SKM-1 treated with dmso at 0.1 percent for 144 hours (cell line): ENCODE measurements around the gene CCDC150.
"Not testable (repeated sequence)": the region's sequence is repeated elsewhere in the genome, so short reads cannot be mapped to it uniquely, and the experiment has no call there.

Experiments used
- DNase-seq: peaks from one replicate; lab custom pipeline; 2025; ENCODE audit not compliant: unreplicated experiment; lab: John Stamatoyannopoulos, UW

CCDC150 gene

DNA sequence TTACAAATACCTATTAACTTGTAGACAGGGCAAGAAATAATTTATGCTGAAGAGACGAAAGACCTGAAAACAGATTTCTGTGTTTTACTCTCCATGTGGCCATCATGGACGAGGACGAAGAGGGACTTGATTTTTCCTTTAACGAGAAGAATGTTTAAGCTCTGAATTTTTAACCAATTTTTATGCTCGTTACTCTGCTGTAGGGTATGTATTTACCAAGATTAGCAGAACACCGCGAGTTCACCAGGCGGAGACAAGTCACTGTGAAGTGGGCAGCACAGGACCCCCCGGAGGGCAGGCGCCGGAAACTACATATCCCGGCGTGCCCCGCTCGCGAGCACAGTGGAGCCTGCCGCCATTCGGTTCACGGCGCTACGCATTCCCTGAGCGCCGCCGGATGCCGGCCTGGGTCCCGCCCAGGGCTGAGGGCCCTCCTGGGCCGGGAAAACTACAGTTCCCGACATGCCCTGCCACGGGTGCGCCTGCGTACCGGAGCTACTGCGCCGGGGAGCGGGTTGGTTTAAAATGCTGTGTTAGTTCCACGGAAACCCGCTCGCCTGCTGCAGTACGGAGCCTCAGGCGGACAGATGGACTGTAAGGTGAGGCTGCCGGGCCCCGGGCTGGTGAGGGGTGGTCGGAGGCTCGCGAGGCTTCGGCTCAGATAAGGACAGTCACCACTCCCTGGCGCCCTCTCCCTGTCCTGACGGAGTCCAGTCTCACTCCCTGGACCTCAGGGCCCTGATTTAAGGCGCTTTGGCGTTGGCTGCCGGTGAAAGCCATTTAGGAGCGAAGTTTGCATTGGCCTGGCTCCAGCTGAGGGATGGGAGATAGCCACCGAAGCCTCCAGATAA lies at the start of gene CCDC150:
Gene CCDC150 (plus strand): TSS at position 536 of the 851 bp plus-strand sequence. CDS start 52 bp downstream, at position 588.
- DNase-seq = peak; percentile 78

DNA sequence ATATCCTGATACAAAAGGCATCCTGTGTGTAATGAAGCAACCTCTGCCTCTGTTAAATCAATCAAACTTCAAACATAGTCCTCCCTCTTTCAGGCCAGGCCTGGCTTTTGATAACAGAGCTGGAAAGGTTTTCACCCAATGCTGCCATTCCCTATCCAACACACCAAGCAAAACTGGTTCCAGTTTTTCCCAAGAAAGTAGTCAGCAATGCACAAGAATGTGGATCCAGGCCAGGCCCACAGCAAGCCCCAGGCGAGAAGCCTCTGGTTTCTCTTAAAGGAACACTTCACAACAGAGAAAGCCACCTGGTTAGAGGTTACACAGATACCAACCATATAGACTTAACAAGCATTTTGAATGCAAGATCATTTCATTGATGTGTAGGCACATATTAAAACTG lies 49.2 kb upstream of the CCDC150 start:
- no peak for DNase-seq

DNA sequence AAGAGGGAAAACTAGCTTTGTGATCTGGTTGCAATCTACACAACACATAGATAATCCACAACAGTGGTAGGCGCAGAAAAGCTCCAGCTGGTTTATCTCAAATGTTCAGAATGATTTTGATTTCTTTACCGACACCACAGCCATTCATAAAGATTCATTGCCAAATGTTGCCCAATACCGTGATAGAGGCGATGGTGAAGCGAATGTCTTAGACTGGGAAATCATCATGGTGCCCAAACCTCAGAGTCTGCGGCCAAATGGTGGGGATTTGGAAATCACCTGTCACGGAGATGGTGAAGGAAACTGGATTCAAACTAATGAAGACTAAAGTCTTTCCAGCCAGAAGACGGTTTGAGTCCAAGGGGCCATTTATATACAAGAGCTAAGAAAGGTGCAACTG lies 48.5 kb upstream of the CCDC150 start:
- no peak for DNase-seq

DNA sequence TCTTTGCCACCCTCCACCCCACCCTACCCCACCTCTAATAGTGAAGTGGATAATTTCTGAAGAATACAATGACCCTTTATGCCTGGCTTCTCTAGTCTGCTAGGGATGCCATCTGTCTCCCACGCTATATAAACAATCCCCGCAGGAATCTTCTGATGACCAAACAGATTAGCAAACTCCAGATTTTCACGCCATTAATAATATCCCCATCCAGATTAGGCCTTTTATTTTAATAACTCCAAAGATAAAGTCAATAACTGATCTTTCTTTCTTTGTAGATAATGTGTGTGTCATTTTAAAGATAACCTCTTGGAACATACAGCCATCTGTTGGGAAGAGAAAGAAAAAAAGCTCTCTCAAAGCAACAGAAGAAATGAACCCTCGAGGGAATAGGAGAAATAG lies 47.9 kb upstream of the CCDC150 start:
- no peak for DNase-seq

DNA sequence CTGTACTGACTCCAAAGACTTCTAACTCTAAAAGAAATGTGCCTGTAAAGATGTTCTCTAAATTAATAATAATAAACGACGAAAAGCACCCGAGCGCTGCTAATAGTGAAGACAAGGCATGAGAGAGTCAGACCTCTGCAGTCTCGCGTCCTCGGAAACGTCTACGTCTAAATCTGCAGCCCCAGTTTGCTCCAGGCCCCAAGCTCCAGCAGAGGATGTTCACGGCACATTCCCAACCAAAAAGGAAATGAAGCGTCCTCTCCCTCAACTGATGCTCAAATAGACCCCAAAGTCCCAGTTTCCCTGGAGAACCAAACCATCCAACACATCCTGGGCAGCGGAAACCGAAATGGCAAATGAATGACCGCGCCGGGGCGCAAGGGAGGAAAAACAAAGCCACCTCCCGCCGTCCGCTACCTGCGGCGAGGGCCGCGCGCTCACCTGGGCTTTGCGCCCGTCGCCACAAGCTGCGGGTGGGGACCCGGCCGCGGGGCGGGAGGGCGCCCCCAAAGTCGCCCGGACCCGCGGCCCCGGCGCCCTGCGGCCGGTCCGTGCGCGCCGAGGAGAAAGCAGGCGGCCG lies 47.1 kb upstream of the CCDC150 start:
- DNase-seq = no peak

DNA sequence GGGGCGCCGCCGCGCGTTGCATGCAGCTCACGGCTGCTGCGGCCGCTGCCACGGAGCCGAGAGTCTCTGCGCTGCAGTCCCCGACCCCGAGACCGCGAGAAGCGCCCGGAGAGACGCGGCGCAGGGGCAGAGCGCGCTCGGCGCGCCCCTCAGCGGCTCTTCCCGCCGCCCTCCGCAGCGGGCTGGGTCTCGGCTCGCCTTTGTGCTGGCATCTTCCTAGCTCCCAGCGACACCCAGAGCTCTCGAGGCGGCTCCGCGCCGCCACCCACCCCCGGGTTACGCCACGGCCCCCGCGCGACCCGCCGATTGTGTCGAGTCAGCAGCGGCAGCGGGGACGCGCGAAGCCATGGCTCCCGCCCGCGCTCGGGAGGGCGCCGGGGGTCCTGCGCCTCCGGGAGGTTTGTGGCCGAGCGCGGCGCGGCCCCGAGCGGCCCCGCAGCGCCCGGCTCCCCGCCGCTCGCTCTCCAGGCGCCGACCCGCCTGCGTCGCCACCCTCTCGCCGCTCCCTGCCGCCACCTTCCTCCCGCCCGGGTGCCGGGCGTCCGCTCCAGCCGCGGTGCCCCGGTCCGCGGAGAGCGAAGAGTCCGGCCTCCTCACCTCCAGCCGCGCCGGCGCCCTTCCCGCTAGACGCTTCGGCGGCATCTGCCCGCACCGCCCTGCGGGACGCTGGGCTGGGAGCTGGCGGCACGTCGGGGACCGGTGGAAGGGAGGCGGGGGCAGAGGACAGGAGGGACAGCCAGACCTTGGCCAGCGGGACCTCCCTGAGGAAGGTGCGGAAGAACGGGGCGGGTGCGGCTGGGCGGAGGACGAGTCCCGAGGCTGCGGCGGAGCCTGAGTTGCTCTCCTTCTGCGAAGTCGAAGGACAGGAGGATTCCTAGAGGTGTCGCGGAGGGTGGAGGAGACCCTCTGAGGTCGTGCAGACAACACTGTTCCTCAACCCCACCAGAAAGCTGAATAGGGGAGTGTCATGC lies 46.3 kb upstream of the CCDC150 start, which contains the start of gene HECW2:
Gene HECW2 (minus strand): TSS at position 644 of the 971 bp plus-strand sequence.
- no peak for DNase-seq

DNA sequence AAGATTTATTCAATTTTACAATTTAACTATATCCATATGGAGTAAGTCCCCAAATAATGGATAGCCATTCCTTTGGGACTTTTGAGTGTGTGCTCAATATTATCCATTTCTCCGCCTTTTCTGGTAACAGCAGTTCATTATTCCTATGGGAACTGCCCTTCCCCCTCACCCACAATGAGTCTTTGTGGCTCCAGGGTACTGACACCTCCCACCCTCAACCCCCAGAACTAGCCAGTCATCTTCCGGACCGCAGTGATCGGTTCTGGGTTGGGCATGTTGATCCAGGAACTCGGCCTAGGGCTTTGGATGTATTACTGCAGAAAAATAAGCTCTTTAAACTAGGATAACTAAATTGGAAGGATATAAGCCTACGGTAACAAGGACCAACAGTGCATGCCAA lies 45.4 kb upstream of the CCDC150 start:
- DNase-seq = no peak

DNA sequence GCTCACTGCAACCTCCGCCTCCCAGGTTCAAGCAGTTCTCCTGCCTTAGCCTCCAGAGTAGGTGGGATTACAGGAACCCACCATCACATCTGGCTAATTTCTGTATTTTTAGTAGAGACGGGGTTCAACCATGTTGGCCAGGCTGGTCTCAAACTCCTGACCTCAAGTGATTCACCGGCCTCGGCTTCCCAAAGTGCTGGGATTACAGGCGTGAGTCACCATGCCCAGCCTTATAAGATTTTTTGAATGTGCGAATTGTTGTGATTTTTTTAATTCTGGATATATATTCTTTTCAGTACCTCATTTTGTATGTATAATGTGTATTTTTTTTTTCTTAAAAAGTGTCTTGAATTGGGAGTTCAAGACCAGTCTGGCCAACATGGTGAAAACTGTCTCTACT lies 42.0 kb upstream of the CCDC150 start:
- DNase-seq = no peak

DNA sequence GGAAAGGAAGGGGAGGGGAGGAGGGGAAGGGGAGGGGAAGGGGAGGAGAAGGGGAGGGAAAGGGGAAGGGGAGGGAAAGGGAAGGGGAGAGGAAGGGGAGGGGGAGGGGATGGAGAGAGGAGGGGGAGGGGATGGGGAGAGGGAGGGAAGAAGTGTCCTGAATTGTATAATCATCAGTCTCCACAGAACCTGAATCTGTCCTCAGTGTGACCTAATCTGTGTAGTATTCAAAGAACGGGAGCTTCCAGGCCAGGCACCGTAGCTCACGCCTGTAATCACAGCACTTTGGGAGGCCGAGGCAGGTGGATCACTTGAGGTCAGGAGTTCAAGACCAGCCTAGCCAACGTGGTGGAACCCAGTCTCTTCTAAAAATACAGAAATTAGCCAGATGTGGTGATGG lies 41.1 kb upstream of the CCDC150 start:
- no peak for DNase-seq

DNA sequence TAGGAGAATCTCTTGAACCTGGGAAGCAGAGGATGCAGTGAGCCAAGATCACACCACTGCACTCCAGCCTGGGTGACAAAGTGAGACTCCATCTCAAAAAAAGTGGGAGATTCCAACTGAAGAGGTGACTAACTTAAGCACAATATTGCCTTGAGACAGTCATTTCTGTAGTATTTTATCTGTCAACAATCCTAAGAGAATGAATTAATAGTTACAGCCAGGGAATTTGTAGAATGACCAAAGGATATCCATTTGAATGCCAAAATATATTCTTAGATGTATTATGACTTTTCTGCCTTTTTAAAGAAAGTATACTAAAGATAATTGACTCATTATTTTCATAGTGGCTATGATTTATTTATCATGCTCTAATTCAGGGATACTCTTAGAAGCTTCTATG lies 40.7 kb upstream of the CCDC150 start:
- no peak for DNase-seq

DNA sequence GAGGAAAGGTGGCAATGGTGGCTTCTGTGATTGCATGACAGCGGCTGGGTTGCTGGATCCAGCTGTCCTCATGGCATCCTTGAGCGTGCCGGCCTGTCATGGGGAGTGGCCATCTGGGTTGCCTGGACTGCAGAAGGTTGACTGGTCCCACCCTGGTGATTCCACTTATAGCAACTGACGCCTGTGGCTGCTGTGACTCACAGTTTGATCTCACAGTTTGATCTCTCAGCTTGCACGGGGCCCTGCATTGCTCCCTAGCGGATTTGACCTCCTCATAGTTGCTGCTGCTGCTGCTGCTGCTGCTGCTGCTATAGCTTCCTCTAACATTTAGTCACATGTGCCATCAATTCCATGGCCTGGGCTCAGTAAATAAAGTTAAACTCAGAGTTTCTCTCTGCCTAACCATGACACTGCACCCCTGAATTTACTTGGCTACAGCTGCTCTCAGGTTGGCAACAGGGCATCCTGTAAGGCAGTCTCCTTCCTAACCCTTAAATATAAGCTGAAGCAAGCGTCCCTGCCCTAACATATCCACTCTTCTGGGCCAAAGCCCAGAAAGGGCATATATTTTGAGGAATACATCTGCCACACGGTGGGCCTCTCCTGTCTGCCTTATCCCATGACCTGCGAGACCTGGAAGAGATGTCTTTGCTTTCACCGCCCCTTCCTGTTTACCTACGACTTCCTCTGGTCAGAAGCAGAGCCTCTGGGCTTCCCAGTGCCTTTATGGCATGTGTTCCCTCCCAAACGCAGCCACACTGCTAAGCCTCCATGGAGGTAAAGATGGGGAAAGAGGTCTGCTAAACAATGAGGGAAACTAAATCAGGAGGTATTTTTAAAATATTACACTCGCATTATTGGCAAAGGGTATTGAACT lies 37.8 kb upstream of the CCDC150 start:
- DNase-seq = no peak

DNA sequence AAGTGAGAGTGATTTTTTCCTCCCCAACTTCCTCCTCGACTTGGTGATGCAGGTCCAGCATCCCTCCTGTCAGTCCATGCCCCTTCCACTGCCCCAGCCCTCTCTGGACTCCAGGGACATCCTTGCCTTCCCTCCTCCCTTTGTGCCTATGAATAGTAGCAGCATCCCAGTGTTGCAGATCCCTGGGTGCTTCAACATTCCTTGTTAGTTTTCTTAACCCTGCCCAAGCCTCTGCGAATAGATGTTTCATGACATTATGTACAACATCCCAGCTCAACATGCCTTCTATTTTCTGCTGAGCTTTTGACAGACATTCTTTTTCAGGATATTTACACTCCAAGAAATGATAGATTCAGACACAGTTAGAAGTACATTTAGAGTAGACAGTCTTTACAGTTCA lies 35.3 kb upstream of the CCDC150 start:
- DNase-seq = no peak

DNA sequence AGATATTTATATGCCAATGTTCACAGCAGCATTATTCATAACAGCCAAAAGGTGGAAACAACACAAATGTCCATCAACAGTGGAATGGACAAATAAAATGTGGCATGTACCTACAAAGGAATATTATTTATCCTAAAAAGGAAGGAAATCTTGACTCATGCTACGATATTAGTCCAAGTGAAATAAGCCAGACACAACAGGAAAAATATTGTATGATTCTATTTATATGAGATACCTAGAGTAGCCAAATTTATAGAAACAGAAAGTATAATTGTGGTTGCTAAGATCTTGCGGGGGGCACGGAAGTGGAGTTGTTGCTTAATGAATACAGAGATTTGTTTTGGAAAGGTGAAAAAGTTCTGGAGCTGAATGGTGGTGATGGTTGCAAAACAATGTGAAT lies 33.0 kb upstream of the CCDC150 start:
- no peak for DNase-seq

DNA sequence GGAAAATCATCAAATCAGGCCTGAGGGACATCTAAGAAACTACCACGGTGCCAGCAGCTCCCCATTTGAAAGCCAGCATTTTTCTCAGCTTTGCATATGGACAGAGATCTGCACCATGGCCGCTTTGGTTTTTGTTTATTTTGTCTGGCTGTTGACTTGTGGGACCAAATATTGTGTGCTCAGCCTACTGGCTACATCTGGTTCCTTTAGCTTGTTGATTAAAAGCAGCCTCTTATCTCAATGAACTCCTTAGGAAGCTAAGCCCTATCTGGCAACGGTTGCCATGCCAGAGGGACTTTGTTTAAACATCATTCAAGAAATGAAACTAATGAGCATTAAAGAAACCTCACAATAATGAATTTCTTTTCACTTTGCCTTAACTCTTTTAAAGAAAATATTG lies 32.4 kb upstream of the CCDC150 start:
- no peak for DNase-seq

DNA sequence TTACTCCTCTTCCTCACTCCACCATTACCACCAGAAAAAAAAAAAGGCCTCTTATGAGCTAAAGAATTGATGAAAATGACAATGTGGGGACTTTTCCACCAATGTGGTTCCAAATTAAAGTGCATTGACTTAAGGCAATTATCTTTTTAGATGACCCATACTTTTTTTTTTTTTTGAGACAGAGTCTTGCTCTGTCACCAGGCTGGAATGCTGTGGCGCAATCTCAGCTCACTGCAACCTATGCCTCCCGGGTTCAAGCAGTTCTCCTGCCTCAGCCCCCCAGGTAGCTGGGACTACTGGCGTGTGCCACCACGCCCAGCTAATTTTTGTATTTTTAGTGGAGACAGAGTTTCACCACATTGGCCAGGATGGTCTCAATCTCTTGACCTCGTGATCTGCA lies 31.6 kb upstream of the CCDC150 start:
- DNase-seq = not testable (repeated sequence)

DNA sequence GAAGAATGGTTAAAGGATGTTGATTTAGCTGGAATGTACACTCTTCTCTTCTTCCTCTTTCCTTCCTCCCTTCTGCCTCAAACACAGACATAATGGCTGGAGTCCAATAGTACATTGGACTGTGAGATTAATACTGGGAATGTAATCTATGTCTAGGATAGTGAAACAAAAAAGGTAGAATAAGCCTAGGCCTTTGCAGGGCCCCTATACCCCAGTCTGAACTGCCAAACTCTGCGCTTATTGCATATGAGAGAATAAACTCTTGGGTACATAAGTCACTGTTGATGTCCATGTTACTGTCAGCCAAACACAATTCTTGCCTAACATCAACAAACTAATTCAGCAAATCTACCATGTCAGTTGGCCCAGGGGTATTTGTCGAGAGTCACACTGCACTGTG lies 29.7 kb upstream of the CCDC150 start:
- DNase-seq = no peak

DNA sequence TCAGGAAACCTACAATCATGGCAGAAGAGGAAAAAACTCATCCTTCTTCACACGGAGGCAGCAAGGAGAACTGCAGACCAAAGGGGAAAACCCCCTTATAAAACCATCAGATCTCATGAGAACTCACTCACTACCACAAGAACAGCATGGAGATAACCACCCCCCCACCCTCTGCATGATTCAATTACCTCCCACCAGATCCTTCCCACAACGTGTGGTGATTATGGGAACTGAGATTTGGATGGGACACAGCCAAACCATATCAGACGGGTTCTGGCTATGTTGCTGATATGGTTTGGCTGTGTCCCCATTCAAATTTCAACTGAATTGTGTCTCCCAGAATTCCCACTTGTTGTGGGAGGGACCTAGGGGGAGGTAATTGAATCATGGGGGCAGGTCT lies 28.7 kb upstream of the CCDC150 start:
- no peak for DNase-seq

DNA sequence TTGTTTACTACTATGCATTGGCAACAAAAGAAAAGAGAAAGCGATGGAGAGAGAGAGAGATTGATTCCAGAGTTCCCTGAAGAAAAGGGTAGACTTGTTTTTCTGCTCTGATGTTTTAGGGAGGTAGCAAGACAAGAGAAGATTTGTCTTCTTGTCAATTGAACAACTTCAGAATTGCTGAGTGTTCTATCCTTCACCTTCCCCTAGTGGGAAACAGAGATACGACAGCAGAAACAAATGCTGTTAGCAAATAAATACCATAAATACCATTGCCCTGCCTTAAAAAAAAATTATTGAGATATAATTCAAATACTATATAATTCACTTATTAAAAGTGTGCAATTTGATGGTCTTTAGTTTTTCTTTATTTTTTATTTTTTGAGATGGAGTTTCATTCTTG lies 26.2 kb upstream of the CCDC150 start:
- DNase-seq = no peak

DNA sequence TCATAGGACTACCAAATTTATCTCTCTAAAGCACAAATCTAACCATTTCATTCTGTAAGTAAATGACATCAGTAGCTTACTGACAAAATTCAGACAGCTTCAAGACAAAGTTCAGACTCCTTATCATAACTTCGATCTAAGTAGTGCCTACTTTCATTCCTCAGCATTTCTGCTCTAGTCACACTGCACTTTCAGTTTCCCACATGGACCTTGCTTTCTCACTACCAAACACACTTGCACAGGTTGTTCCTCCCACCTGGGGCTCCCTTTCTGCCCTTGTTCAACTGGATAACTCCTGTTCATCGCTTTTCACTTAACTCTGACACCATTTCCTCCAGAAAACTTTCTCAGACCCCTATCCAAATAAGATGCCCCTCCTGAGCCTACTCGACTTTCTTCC lies 22.1 kb upstream of the CCDC150 start:
- DNase-seq = no peak

DNA sequence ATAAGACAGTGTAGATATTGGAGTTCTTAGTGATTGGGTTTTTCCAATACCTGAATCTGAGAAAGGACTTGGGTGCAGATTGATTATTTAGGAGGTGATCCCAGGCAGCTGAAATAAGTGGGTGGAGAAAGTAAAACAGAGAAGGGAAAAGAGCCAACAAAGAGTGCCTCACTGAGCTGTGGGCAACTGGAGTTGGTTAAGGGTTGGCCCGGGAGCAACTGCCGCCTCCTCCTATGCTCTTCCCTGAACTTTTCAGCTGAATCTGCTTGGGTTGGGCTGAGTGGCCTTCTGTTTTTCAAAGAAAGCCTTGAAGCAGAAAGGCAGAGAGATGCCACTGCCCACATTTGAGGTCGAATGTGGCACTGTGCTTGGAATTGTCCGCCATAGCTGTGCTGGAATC lies 20.9 kb upstream of the CCDC150 start:
- no peak for DNase-seq

DNA sequence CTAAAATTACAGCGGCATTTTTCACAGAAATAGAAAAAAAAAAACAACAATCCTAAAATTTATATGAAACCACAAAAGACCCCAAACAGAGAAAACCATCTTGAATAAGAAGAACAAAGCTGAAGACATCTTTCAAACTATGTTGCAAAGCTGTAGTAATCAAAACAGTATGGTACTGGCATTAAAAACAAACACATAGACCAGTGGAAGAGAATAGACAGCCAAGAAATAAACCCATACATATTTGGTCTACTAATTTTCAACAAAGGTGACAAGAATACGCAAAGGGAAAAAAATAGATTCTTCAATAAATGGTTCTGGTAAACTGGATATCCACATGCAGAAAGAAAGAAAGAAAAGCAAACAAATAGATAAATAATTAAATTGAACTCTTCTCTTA lies 9.0 kb upstream of the CCDC150 start:
- no peak for DNase-seq
